OCI-LY7 (cell line): ENCODE data around the gene TMEM37. TPM values are rescaled to one million over a fixed set of nuclear protein-coding genes. Genes with fewer than 3 reads are reported as not detected.
A peak's percentile ranks its signal among the peaks of the same experiment; 100 is the strongest.

Source experiments
- BruUV-seq: library from RNA; stranded (reverse); fragments of 400-500 nt; replicated peaks from 2 replicates; lab custom pipeline; 2021; lab: Mats Ljungman, UMichigan
- CTCF ChIA-PET: fragments of 300-600 bp; sonication (Branson Sonifier 250); formaldehyde crosslinking; loops from one replicate; lab custom pipeline; 2022; ENCODE audit warnings: antibody characterized with exemption; ENCODE audit not compliant: unreplicated experiment; lab: Charles Lee
- POLR2A ChIA-PET: fragments of 300-600 bp; sonication (Branson Sonifier 250); formaldehyde crosslinking; loops from one replicate; lab custom pipeline; 2022; ENCODE audit warnings: antibody characterized with exemption; lab: Charles Lee
- DNase-seq: peaks from one replicate; pipeline ENCODE4 v3.0.0-alpha.2; 2015; ENCODE audit warnings: low spot score
- H2AFZ ChIP-seq: fragments of 200-600 bp; sonication (generic), shearing (Covaris generic); 2 replicates; pipeline ENCODE4 v1.6.1; 2014; ENCODE audit warnings: mild to moderate bottlenecking, antibody characterized with exemption, low read length, moderate library complexity
- H3K27ac ChIP-seq: fragments of 200-600 bp; sonication (generic); 2 replicates; pipeline ENCODE4 v1.5.1; 2014; ENCODE audit warnings: mixed run types, low read depth, mild to moderate bottlenecking, moderate library complexity, low read length, inconsistent platforms; ENCODE audit not compliant: poor library complexity, severe bottlenecking
- H3K36me3 ChIP-seq: fragments of 200-600 bp; sonication (generic); 2 replicates; pipeline ENCODE4 v1.6.1; 2014; ENCODE audit warnings: mild to moderate bottlenecking, antibody characterized with exemption, low read length, moderate library complexity, mixed read lengths; ENCODE audit not compliant: insufficient read depth
- H3K4me1 ChIP-seq: fragments of 200-600 bp; sonication (generic); 2 replicates; pipeline ENCODE4 v1.5.1; 2014; ENCODE audit warnings: mild to moderate bottlenecking, low read length; ENCODE audit not compliant: insufficient read depth, poor library complexity, severe bottlenecking
- H3K4me2 ChIP-seq: fragments of 200-600 bp; sonication (generic); 2 replicates; pipeline ENCODE4 v1.6.1; 2014; ENCODE audit warnings: mild to moderate bottlenecking, low read length
- H3K4me3 ChIP-seq: fragments of 200-600 bp; sonication (generic); 2 replicates; pipeline ENCODE4 v1.5.1; 2014; ENCODE audit warnings: mild to moderate bottlenecking, low read depth, low read length; ENCODE audit not compliant: poor library complexity, severe bottlenecking
- H3K79me2 ChIP-seq: fragments of 200-600 bp; sonication (generic); 2 replicates; pipeline ENCODE4 v1.6.1; 2016; ENCODE audit warnings: low read depth, mild to moderate bottlenecking, low read length, moderate library complexity, mixed read lengths; ENCODE audit not compliant: insufficient read depth
- H3K9me2 ChIP-seq: fragments of 200-600 bp; sonication (generic); 2 replicates; pipeline ENCODE4 v1.6.1; 2016; ENCODE audit warnings: mild to moderate bottlenecking, low read length, mixed read lengths; ENCODE audit not compliant: insufficient read depth
- H3K9me3 ChIP-seq: fragments of 200-600 bp; sonication (generic); 2 replicates; pipeline ENCODE4 v1.6.1; 2014; ENCODE audit warnings: mild to moderate bottlenecking, mixed run types, low read length, mixed read lengths
- H4K20me1 ChIP-seq: fragments of 200-600 bp; sonication (generic); 2 replicates; pipeline ENCODE4 v1.6.1; 2014; ENCODE audit warnings: mild to moderate bottlenecking, antibody characterized with exemption, low read length, moderate library complexity, mixed read lengths; ENCODE audit not compliant: insufficient read depth
- CTCF ChIP-seq: fragments of 200-600 bp; sonication (generic); conservative IDR thresholded peaks from 2 replicates; pipeline ENCODE4 v1.5.1; 2014; ENCODE audit warnings: mild to moderate bottlenecking, antibody characterized with exemption, low read length, moderate library complexity, mixed read lengths
- EZH2phosphoT487 ChIP-seq: fragments of 200-600 bp; sonication (generic); IDR thresholded peaks from 2 replicates; pipeline ENCODE4 v1.6.1; 2018; ENCODE audit warnings: low read depth, borderline replicate concordance, mild to moderate bottlenecking, mixed run types, antibody characterized with exemption, low read length, moderate library complexity, mixed read lengths
- intact Hi-C: fragments of 100-400 bp; cut with micrococcal nuclease; formaldehyde crosslinking; loops from one replicate; pipeline ENCODE4 v1.10.0; 2022; ENCODE audit not compliant: unreplicated experiment
- total RNA-seq, 2 experiments: library from RNA; depleted of rRNA in 1 of 2; stranded (reverse); fragments of >200 nt in 1 of 2; shearing (Covaris generic) in 1 of 2; gene quantifications; 2 replicates each; pipeline ENCODE4 v1.2.3, GENCODE V29; 2014 to 2022

TMEM37 gene
- total RNA-seq, 2 experiments from 2014 or later, result not detected

- H3K9me3 ChIP-seq, result no peaks in the 10 kb centered on the region
- BruUV-seq, result no TSS peak
- ChIA-PET POLR2A (interaction anchor here (0.8 kb wide), 1 partner anchor 21 kb away, joined by 3 read pairs; no protein-coding TSS in a partner anchor), CTCF (interaction anchor here (1.1 kb wide), 1 partner anchor 8 kb away, joined by 3 read pairs; no protein-coding TSS in a partner anchor)
- H3K79me2 ChIP-seq, result no peaks in the 10 kb centered on the region
- TF ChIP-seq EZH2phosphoT487 (no peak), CTCF (no peak)
- H3K9me2 ChIP-seq, result no peaks in the 10 kb centered on the region
- no peaks in the 10 kb centered on the region for H4K20me1 ChIP-seq
- peak overlapping the region; percentile 30 for H3K4me2 ChIP-seq
- no peak for DNase-seq
- no peaks in the 10 kb centered on the region for H3K36me3 ChIP-seq
- H3K4me3 ChIP-seq, result no peak overlapping the region
- H3K4me1 ChIP-seq, result peaks cover 15% of the 10 kb centered on the region
- H2AFZ ChIP-seq, result no peak overlapping the region
- intact Hi-C loops, result no loop called here
- no peak overlapping the region for H3K27ac ChIP-seq
Observed at GRCh38 chr2:119448427-119449141, 16.9 kb downstream of the TMEM37 start.

DNA sequence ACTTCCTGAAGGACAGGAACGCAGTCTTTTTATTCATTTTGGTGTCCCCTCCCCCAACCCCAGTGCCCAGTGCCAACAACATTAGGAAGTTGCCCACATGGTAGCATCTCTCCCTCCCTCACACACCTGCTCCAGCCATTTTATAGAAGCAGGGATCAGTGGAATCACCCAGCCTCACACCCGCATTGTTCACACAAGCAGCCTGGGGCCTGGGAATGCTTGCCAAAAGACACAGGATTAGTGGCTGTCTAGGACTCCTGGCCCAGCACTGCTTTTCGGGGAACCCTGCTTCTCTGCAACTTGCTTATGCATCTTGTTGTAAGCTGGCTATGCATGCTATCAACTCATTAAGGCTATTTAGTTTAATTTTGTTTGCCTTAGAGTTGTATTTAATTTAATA is 17.9 kb downstream of the TMEM37 start:
- intact Hi-C loops, result no loop called here
- Histone ChIP-seq H3K36me3 (no peaks in the 10 kb centered on the region), H2AFZ (no peak overlapping the region), H4K20me1 (no peaks in the 10 kb centered on the region), H3K9me3 (no peaks in the 10 kb centered on the region), H3K9me2 (no peaks in the 10 kb centered on the region), H3K27ac (no peak overlapping the region), H3K4me1 (peaks cover 15% of the 10 kb centered on the region), H3K4me3 (no peak overlapping the region), H3K79me2 (no peaks in the 10 kb centered on the region), H3K4me2 (peak overlapping the region; percentile 30; the same call in 1 of the 2 replicates)
- no peak for DNase-seq
- TF ChIP-seq EZH2phosphoT487 (no peak), CTCF (no peak)
- ChIA-PET CTCF (interaction anchor here (1.1 kb wide), 1 partner anchor 9 kb away, joined by 3 read pairs; no protein-coding TSS in a partner anchor), POLR2A (interaction anchor here (0.6 to 0.8 kb wide), 2 partner anchors 22 to 33 kb away, joined by 3 read pairs; no protein-coding TSS in a partner anchor)
- BruUV-seq, result no TSS peak
